HepG2 (cell line): ENCODE results near the gene SMTN. TPM values are rescaled to one million over a fixed set of nuclear protein-coding genes. Genes with fewer than 3 reads are reported as not detected.

Experiments used
- CHD4 ChIP-seq: fragments of 200-600 bp; sonication (generic); IDR thresholded peaks from 2 replicates; pipeline ENCODE4 v1.7.0; 2017; ENCODE audit warnings: mild to moderate bottlenecking, low read length, borderline replicate concordance
- FIP1L1 ChIP-seq: fragments of 200-400 bp; formaldehyde crosslinking; IDR thresholded peaks from 2 replicates; pipeline ENCODE4 v1.6.1; 2018; ENCODE audit warnings: low read depth, mild to moderate bottlenecking, low read length, moderate library complexity, borderline replicate concordance; ENCODE audit not compliant: insufficient read depth
- FLYWCH1 ChIP-seq: sonication (generic); formaldehyde crosslinking; IDR thresholded peaks from 2 replicates; pipeline ENCODE4 v1.8.1; 2023; ENCODE audit warnings: mild to moderate bottlenecking, missing genetic modification reagents
- FOXC1 ChIP-seq: sonication (generic); formaldehyde crosslinking; IDR thresholded peaks from 2 replicates; pipeline ENCODE4 v1.8.0; 2022; ENCODE audit warnings: mild to moderate bottlenecking, missing genetic modification reagents, borderline replicate concordance
- HNRNPLL ChIP-seq: fragments of 200-400 bp; formaldehyde crosslinking; IDR thresholded peaks from 2 replicates; pipeline ENCODE4 v1.6.1; 2017; ENCODE audit warnings: mild to moderate bottlenecking, low read depth, low read length; ENCODE audit not compliant: poor library complexity, severe bottlenecking
- NFAT5 ChIP-seq: sonication (generic); formaldehyde crosslinking; IDR thresholded peaks from 2 replicates; pipeline ENCODE4 v1.4.0; 2020; ENCODE audit warnings: missing genetic modification reagents
- NFKBIZ ChIP-seq: IDR thresholded peaks from 2 replicates; pipeline ENCODE4 v1.6.1; 2018; ENCODE audit warnings: missing genetic modification reagents, missing compliant biosample characterization
- POGZ ChIP-seq: sonication (generic); formaldehyde crosslinking; IDR thresholded peaks from 2 replicates; pipeline ENCODE4 v1.4.0; 2020; ENCODE audit warnings: mild to moderate bottlenecking, missing genetic modification reagents
- POLR2AphosphoS2 ChIP-seq: IDR thresholded peaks from 2 replicates; pipeline ENCODE4 v1.6.1; 2011; ENCODE audit warnings: low read depth, low read length, improper control_type of control experiment
- RBFOX2 ChIP-seq: fragments of 200-400 bp; formaldehyde crosslinking; IDR thresholded peaks from 2 replicates; pipeline ENCODE4 v1.6.1; 2017; ENCODE audit warnings: low read depth, mild to moderate bottlenecking, low read length
- TMF1 ChIP-seq: sonication (generic); formaldehyde crosslinking; IDR thresholded peaks from 2 replicates; pipeline ENCODE4 v1.8.1; 2022; ENCODE audit warnings: low read depth, missing genetic modification reagents
- ZNF264 ChIP-seq: sonication (generic); formaldehyde crosslinking; IDR thresholded peaks from 2 replicates; pipeline ENCODE4 v1.4.0; 2020; ENCODE audit warnings: missing genetic modification reagents
- ZNF652 ChIP-seq: IDR thresholded peaks from 2 replicates; pipeline ENCODE4 v1.6.1; 2016; ENCODE audit warnings: low read depth, borderline replicate concordance
- polyA plus RNA-seq, 8 experiments: library from polyadenylated mRNA; depleted of rRNA in 3 of 8; stranded (reverse) in 7 of 8; unstranded in 1 of 8; fragments of >200 nt; fragmentation: Illumina TruSeq in 4 of 8; extraction: Trizol in 4 of 8; gene quantifications; 2 replicates each; pipeline versions ENCODE4 v1.2.1 to v1.2.3, GENCODE V29; 2011 to 2016; ENCODE audit warnings: low read depth in 4 of 8, missing spikeins in 1 of 8, mixed read lengths in 1 of 8; ENCODE audit not compliant: insufficient read depth in 1 of 8
- total RNA-seq, 5 experiments: library from RNA; depleted of rRNA; stranded (reverse); fragments of >200 nt; fragmentation: Illumina TruSeq; extraction: Trizol; gene quantifications; 2 replicates each; pipeline ENCODE4 v1.2.3, GENCODE V29; 2016; ENCODE audit warnings: low read depth in 1 of 5
- TF ChIP-seq, protein P1 (sequence below): sonication (generic); formaldehyde crosslinking; IDR thresholded peaks from 2 replicates; pipeline ENCODE4 v1.4.0; 2020; ENCODE audit warnings: mild to moderate bottlenecking, low read depth, missing genetic modification reagents
- TF ChIP-seq, protein P2 (sequence below): sonication (generic); formaldehyde crosslinking; IDR thresholded peaks from 2 replicates; pipeline ENCODE4 v1.5.0; 2020; ENCODE audit warnings: mild to moderate bottlenecking, missing genetic modification reagents, borderline replicate concordance

The SMTN gene
- total and polyA plus RNA-seq, 2 of the 13 experiments (the other 11 are each of a cell fraction or from before 2014, with no cell fraction given) = 14.7 to 26.1 TPM

GRCh38 chr22:31055635-31056159 is 25.4 kb upstream of the SMTN start (continued):
- no peak for TF ChIP-seq NFAT5 (CRISPR knock-in tag)
- TF ChIP-seq, protein P1, sequence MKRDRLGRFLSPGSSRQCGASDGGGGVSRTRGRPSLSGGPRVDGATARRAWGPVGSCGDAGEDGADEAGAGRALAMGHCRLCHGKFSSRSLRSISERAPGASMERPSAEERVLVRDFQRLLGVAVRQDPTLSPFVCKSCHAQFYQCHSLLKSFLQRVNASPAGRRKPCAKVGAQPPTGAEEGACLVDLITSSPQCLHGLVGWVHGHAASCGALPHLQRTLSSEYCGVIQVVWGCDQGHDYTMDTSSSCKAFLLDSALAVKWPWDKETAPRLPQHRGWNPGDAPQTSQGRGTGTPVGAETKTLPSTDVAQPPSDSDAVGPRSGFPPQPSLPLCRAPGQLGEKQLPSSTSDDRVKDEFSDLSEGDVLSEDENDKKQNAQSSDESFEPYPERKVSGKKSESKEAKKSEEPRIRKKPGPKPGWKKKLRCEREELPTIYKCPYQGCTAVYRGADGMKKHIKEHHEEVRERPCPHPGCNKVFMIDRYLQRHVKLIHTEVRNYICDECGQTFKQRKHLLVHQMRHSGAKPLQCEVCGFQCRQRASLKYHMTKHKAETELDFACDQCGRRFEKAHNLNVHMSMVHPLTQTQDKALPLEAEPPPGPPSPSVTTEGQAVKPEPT (CRISPR knock-in tag) = no peak
- TF ChIP-seq ZNF652 (CRISPR knock-in tag) = peak; percentile 100
- no peak for TF ChIP-seq FIP1L1
- no peak for TF ChIP-seq POLR2AphosphoS2
- peak; percentile 45; the same call in 1 of the 2 replicates for TF ChIP-seq FOXC1 (CRISPR knock-in tag)
- peak; percentile 84 for TF ChIP-seq ZNF264 (CRISPR knock-in tag)
- peak; percentile 85 for TF ChIP-seq POGZ (CRISPR knock-in tag)
- no peak for TF ChIP-seq FLYWCH1
- TF ChIP-seq TMF1 (CRISPR knock-in tag) = no peak
- TF ChIP-seq HNRNPLL = no peak
- peak; percentile 100 for TF ChIP-seq CHD4
- TF ChIP-seq NFKBIZ (CRISPR knock-in tag) = peak; percentile 87; the same call in 1 of the 2 replicates
- TF ChIP-seq, protein P2, sequence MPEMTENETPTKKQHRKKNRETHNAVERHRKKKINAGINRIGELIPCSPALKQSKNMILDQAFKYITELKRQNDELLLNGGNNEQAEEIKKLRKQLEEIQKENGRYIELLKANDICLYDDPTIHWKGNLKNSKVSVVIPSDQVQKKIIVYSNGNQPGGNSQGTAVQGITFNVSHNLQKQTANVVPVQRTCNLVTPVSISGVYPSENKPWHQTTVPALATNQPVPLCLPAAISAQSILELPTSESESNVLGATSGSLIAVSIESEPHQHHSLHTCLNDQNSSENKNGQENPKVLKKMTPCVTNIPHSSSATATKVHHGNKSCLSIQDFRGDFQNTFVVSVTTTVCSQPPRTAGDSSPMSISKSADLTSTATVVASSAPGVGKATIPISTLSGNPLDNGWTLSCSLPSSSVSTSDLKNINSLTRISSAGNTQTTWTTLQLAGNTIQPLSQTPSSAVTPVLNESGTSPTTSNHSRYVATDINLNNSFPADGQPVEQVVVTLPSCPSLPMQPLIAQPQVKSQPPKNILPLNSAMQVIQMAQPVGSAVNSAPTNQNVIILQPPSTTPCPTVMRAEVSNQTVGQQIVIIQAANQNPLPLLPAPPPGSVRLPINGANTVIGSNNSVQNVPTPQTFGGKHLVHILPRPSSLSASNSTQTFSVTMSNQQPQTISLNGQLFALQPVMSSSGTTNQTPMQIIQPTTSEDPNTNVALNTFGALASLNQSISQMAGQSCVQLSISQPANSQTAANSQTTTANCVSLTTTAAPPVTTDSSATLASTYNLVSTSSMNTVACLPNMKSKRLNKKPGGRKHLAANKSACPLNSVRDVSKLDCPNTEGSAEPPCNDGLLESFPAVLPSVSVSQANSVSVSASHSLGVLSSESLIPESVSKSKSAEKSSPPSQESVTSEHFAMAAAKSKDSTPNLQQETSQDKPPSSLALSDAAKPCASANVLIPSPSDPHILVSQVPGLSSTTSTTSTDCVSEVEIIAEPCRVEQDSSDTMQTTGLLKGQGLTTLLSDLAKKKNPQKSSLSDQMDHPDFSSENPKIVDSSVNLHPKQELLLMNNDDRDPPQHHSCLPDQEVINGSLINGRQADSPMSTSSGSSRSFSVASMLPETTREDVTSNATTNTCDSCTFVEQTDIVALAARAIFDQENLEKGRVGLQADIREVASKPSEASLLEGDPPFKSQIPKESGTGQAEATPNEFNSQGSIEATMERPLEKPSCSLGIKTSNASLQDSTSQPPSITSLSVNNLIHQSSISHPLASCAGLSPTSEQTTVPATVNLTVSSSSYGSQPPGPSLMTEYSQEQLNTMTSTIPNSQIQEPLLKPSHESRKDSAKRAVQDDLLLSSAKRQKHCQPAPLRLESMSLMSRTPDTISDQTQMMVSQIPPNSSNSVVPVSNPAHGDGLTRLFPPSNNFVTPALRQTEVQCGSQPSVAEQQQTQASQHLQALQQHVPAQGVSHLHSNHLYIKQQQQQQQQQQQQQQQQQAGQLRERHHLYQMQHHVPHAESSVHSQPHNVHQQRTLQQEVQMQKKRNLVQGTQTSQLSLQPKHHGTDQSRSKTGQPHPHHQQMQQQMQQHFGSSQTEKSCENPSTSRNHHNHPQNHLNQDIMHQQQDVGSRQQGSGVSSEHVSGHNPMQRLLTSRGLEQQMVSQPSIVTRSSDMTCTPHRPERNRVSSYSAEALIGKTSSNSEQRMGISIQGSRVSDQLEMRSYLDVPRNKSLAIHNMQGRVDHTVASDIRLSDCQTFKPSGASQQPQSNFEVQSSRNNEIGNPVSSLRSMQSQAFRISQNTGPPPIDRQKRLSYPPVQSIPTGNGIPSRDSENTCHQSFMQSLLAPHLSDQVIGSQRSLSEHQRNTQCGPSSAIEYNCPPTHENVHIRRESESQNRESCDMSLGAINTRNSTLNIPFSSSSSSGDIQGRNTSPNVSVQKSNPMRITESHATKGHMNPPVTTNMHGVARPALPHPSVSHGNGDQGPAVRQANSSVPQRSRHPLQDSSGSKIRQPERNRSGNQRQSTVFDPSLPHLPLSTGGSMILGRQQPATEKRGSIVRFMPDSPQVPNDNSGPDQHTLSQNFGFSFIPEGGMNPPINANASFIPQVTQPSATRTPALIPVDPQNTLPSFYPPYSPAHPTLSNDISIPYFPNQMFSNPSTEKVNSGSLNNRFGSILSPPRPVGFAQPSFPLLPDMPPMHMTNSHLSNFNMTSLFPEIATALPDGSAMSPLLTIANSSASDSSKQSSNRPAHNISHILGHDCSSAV (CRISPR knock-in tag) = no peak
- TF ChIP-seq RBFOX2 = no peak
